HG03045 (cell line): ENCODE measurements around the gene TESK1.

ENCODE experiments used
- ATAC-seq: cut with Tn5 transposase; IDR thresholded peaks from one replicate; pipeline ENCODE4 v1.9.1; 2021; ENCODE audit warnings: mild to moderate bottlenecking, moderate library complexity; ENCODE audit not compliant: unreplicated experiment

The TESK1 gene

GRCh38 chr9:35604578-35605350 is at the start of gene TESK1:
TESK1 (plus strand) TSS chr9:35605262; CDS start chr9:35605620, 358 bp downstream.
- peak; percentile 52 for ATAC-seq

DNA sequence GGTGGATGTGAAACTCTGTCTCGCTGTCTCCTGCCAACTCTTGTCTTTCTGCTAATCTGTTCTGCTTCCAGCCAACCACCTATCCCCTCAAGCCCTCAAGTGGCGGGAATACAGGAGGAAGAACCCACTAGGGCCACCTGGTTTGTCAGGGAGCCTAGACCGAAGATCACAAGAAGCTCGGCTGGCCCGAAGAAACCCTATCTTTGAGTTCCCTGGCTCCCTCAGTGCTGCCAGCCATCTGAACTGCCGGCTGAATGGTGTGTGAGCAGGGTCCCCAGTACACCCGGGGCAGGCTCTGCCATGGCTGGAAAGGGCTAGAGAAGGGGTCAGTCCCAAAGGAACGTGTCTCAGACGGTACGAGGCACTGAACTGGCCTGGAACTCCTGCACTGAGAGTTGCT is 49.2 kb upstream of the TESK1 start:
- ATAC-seq = no peak

DNA sequence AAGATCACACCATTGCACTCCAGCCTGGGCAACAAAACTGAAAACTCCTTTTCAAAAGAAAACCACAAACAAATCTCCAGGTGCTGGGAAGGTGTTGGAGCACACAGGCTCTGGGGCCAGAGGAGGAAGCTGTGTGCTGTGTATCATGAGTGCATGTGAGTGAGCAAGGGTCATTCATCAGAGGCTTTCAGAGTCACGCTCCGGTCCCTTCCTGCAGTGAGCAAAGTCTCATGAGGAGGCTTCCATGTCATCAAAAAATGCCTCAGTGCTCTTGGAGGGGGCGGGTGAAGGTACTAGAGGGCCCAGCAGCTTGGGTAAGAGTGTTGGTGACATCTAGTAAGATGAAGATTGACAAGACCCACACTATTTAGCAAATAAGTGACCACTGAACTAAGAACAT is 48.3 kb upstream of the TESK1 start:
- ATAC-seq = no peak

- no peak for ATAC-seq
Measured at GRCh38 chr9:35557320-35557719, 47.7 kb upstream of the TESK1 start.

DNA sequence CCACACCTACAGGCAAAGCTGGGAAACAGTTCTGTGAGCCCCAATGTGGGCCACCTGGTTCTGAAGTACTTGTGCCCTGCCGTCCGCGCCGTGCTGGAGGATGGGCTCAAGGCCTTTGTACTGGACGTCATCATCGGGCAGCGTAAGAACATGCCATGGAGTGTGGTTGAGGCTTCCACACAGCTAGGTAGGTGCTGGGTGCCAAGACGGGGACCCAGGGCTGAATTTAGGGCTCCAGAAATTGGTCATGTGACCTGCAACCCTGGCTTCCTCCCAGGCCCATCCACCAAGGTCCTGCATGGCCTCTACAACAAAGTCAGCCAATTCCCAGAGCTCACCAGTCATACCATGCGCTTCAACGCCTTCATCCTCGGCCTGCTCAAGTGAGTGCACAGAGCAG is 46.9 kb upstream of the TESK1 start:
- no peak for ATAC-seq

- ATAC-seq = no peak
Measured at GRCh38 chr9:35559792-35560530, 45.1 kb upstream of the TESK1 start.

DNA sequence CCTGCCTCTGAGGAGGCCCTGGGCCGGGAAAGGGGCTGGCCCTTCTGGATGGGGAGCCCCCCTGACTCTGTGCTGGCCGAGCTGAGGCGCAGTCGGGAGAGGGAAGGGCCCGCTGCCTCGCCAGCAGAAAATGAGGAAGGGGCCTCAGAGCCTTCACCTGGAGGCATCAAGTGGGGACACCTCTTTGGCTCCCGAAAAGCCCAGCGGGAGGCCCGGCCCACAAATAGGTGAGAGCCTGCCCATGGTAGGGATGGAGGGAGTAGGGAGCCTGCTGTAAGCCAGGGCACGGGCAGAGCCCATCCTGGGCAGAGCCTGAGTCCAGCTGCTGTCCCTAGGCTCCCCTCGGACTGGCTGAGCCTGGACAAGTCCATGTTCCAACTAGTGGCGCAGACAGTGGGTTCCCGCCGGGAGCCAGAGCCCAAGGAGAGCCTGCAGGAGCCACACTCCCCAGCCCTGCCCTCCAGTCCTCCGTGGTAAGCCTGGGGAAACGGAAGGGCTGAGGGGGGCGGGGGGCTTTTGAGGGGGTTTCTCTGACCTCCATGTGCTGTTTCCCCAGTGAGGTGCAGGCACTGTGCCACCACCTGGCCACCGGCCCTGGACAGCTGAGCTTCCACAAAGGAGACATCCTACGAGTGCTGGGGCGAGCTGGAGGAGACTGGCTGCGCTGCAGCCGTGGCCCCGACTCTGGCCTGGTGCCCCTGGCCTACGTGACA is 44.3 kb upstream of the TESK1 start:
- no peak for ATAC-seq

DNA sequence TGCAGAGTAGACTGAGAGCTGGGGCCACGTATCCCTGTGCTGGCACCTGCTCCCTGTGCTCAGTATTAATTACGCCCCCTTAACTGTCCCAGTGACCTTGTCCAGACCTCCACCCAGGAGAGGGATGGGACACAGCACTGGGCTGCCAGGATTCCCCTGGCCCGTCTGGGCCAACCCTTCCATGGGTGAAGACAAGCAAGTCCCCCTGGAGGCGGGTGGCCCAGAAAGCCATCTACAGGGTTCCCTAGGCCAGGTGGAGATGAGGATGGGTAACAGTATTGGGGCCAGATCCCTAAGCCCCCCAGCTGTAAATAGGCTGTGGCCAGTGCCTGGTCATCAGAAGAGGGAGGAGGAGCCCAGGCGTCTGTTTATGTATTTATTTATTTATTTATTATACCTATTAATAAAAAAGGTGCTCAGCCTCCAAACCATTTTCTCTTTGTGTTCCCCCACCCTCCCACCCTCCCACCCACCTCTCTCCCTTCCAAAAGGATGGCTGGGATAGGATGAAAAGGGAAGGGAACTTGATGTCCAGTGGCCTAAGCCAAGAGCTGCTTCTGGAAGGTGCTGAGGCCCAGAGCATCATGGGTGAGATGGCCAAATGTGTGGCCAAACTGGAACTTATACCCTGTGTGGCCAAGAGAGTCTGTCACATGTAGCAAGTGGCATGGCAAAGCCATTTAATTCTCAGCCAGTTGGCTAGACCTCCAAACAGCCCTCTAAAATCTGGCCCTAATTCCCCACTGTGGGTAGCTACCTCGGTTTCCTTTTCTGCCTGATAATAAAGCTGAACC is 43.4 kb upstream of the TESK1 start:
- ATAC-seq = no peak

- no peak for ATAC-seq
Measured at GRCh38 chr9:35562895-35563780, 41.9 kb upstream of the TESK1 start.

DNA sequence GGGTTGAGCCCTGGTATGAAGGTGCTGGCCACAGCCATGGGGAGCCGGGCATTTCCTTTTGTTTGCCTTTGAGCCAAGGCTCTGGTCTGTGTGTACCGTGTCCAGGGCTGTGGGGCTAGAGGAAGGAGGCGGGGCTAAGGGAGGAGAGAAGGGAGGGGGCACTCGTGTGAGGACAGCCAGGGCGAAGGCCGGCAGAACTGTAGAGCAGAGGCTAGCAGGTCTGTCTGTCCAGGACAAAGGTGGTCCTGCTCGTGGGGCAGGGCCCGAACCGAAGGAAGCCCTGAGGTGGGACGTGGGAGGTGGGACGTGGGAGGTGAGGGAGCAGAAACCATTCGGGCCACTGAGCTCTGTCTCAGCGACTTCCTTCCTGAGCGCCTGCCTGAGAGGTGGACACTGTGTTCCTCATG is 41.3 kb upstream of the TESK1 start:
- ATAC-seq = no peak

DNA sequence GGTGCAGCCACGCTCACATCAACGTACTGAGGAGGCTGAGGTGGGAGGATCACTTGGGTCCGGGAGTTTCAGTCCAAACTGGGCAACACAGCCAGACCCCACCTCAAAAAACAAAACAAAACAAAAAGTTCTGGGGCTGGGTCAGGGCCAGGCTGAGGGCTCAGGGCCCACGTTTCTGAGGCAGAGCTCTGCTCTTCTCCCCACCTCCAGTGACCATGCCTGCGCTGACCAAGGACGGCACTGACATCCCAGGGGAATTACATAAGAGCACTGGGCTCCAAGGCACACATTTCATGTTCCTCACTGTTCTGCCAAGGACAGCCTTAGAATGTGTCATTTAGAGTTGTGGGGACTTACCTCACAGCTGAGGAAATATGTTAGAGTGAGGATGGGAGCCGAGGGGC is 40.4 kb upstream of the TESK1 start:
- no peak for ATAC-seq

- ATAC-seq = no peak
Measured at GRCh38 chr9:35566417-35566816, 38.6 kb upstream of the TESK1 start.

- ATAC-seq = no peak
Measured at GRCh38 chr9:35568196-35568595, 36.9 kb upstream of the TESK1 start.

DNA sequence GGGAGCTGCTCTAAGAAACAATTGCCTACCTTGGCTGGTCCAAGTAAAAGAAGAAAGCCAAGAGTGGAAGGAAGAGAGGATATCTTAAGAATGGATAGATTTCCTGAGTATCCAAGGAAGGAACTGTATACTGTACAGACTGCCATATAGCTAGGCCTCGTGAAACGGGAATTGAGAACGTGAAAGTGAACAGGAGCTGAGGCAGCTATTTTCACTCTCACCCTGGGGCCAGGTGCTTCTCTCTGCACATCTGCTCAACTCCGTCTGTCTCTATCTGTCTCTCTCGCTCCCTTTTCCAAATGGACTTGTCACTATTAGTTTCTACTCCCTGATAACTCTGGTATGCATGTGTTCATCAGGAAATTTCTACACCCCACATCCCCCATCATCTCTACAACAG is 35.9 kb upstream of the TESK1 start:
- peak; percentile 56 for ATAC-seq

- ATAC-seq = no peak
Measured at GRCh38 chr9:35570709-35571504, 34.2 kb upstream of the TESK1 start.

DNA sequence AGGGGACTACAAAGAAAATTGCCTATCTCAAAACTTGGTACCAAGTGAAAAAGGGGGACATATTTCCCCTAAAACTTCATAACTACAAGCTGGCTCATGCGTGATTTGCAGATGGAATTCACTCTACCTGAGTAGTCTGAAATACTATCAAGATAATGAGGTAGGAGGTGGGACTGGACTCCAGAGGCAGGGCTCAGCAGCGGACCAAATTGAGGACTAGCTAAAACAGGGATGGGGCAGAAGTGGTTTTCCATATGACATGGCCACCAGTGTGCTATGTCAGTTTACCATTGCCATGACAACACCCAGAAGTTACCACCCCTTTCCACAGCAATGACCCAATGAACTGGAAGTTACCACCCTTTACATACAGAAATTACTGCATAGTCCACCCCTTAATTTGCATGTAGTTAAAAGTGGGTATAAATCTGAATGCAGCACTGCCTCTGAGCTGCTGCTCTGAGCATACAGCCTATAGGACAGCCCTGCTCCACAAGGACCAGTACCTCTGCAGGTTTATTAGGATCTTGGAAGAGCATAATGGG is 30.4 kb upstream of the TESK1 start:
- ATAC-seq = no peak

DNA sequence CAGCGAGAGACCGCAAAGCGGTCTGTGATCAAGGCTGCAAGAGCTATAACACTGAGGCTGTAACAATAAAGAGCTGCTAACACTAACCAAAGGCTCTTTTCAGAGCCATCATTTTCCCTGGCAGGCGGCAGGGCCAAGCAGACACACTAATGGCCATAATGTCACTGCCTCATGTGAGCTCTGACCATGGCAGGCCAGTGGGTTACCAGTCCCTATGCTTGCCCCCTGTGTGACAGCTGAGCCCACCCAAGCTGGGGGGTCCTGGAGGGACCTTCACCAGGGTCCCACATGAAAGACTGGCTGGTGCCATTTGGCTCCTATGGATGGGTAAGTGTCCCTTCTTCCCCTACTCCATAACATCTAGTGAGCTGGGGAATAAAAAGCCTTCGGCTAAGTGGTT is 29.6 kb upstream of the TESK1 start:
- ATAC-seq = no peak

DNA sequence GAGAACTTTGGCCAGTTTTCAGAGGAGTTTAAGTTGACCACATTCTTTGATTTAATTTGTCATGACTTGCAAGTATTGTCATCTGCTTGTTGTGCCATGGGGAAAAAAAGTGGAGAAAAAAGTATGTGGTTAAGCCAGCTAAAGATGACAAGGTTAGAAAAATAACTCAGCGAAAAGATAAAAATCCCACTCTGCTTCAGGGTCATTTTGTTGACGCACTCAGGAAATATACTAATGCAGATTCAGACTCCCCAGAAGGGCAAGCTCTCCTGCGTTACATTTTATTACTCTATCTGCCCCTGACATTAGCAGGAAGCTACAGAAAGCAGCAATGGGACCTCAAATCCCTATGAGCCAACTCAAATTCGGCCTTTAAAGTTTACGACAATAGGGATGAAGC is 27.6 kb upstream of the TESK1 start:
- ATAC-seq = no peak

- ATAC-seq = no peak
Measured at GRCh38 chr9:35579130-35579529, 25.9 kb upstream of the TESK1 start.
